Gastrocnemius medialis (tissue), 4 donors: Measurements from ENCODE around the gene ARHGEF19. TPM values are rescaled to one million over a fixed set of nuclear protein-coding genes. Genes with fewer than 3 reads are reported as not detected.
"Not testable (repeated sequence)": the region's sequence is repeated elsewhere in the genome, so short reads cannot be mapped to it uniquely, and the experiment has no call there.

Experiments used
- ATAC-seq, 2 donors: fragments of 150-250 bp; one replicate each; pipeline ENCODE4 v1.9.1; 2016
- DNase-seq, 2 donors: peaks; one replicate each; pipeline ENCODE4 v3.0.0-alpha.2; 2019
- H3K27ac ChIP-seq, 4 donors: fragments of 200-600 bp; sonication (generic); 1 replicate in 1 of 4; 2 replicates in 3 of 4; pipeline ENCODE4 v1.5.1; 2016 to 2018; ENCODE audit warnings: mild to moderate bottlenecking in 2 of 4, moderate library complexity in 1 of 4
- H3K27me3 ChIP-seq, 3 donors: fragments of 200-600 bp; sonication (generic) in 2 of 3; 1 replicate in 1 of 3; 2 replicates in 2 of 3; pipeline versions ENCODE4 v1.5.1 to v1.6.0; 2016 to 2019; ENCODE audit warnings: mild to moderate bottlenecking in 1 of 3, moderate library complexity in 1 of 3
- H3K36me3 ChIP-seq, 2 donors: fragments of 200-600 bp; sonication (generic) in 1 of 2; one replicate each; pipeline ENCODE4 v1.5.1; 2017 to 2018
- H3K4me1 ChIP-seq, 2 donors: fragments of 200-600 bp; sonication (generic) in 1 of 2; one replicate each; pipeline ENCODE4 v1.5.1; 2016 to 2017; ENCODE audit warnings: mild to moderate bottlenecking in 2 of 2
- H3K4me3 ChIP-seq, 4 donors: fragments of 200-600 bp; sonication (generic) in 3 of 4; 1 replicate in 1 of 4; 2 replicates in 3 of 4; pipeline ENCODE4 v1.5.1; 2016 to 2019; ENCODE audit warnings: mild to moderate bottlenecking in 2 of 4
- H3K9me3 ChIP-seq, 3 donors: fragments of 200-600 bp; sonication (generic) in 2 of 3; 1 replicate in 1 of 3; 2 replicates in 2 of 3; pipeline ENCODE4 v1.5.1; 2016 to 2019
- CTCF ChIP-seq, 5 experiments: fragments of 450-650 bp in 3 of 5; fragments of 200-600 bp in 2 of 5; sonication (generic) in 2 of 5; IDR thresholded peaks in 4 of 5; conservative IDR thresholded peaks in 1 of 5; 1 replicate in 4 of 5; 2 replicates in 1 of 5; pipeline ENCODE4 v1.5.1; 2016 to 2019; ENCODE audit warnings: antibody characterized with exemption in 5 of 5, mild to moderate bottlenecking in 3 of 5, moderate library complexity in 3 of 5
- POLR2A ChIP-seq, 2 donors: fragments of 450-650 bp; IDR thresholded peaks; one replicate each; pipeline ENCODE4 v1.6.1; 2017; ENCODE audit warnings: antibody characterized with exemption in 2 of 2, mild to moderate bottlenecking in 2 of 2, moderate library complexity in 2 of 2
- in situ Hi-C, 4 donors: fragments of 200-750 bp; cut with MboI; loops; one replicate each; pipeline versions ENCODE4 v1.15.0 to v1.8.0; 2017; ENCODE audit warnings: low sequenced_read_pairs in 4 of 4
- intact Hi-C: fragments of 100-400 bp; cut with DNase I; formaldehyde crosslinking; loops from one replicate; pipeline ENCODE4 v1.15.1; 2023; ENCODE audit warnings: low total_unique reads
- total RNA-seq, 4 donors: library from RNA; depleted of rRNA; stranded (reverse); fragments of >200 nt; gene quantifications; one replicate each; pipeline versions ENCODE4 v1.1.0 to v1.2.3, GENCODE V29; 2016

The ARHGEF19 gene
- total RNA-seq, 4 donors from 2014 or later = 0.68 to 3.0 (median 2.3) TPM

GRCh38 chr1:16257968-16258367 lies 45.5 kb upstream of the ARHGEF19 start:
- Histone ChIP-seq H3K27me3 (no peaks in the 10 kb centered on the region), H3K4me3 (no peak overlapping the region), H3K27ac (no peak overlapping the region), H3K9me3 (no peaks in the 10 kb centered on the region), H3K4me1 (peaks cover 8 to 12% of the 10 kb centered on the region in 2 donors), H3K36me3 (peaks cover 0 to 20% of the 10 kb centered on the region in 2 donors)
- DNase-seq (no peak), ATAC-seq (no peak)
- in situ Hi-C loops (no loop called here), intact Hi-C loops (no loop called here)
- TF ChIP-seq POLR2A (IDR thresholded peaks at IDR 0.05) (no peak), CTCF (IDR thresholded peaks at IDR 0.05 in 4 of 5, conservative IDR thresholded peaks at IDR 0.05 in 1 of 5) (no peak)

- H3K27ac ChIP-seq, H3K27me3 ChIP-seq, DNase-seq, ATAC-seq, H3K4me3 ChIP-seq, H3K9me3 ChIP-seq, in situ Hi-C loops, intact Hi-C loops: not testable (repeated sequence)
- H3K4me1 ChIP-seq = peaks cover 8 to 12% of the 10 kb centered on the region in 2 donors
- H3K36me3 ChIP-seq = peaks cover 0 to 20% of the 10 kb centered on the region in 2 donors
Measured at GRCh38 chr1:16257556-16257955, 45.1 kb upstream of the ARHGEF19 start.

- Histone ChIP-seq H3K27me3 (no peaks in the 10 kb centered on the region), H3K4me3 (no peak overlapping the region), H3K27ac (peak overlapping the region in 1 of 4 donors; percentile 33), H3K4me1 (peaks cover 8 to 12% of the 10 kb centered on the region in 2 donors), H3K9me3 (no peaks in the 10 kb centered on the region), H3K36me3 (peaks cover 0 to 22% of the 10 kb centered on the region in 2 donors)
- ATAC-seq (no peak), DNase-seq (no peak)
- intact Hi-C loops (no loop called here), in situ Hi-C loops (no loop called here)
- TF ChIP-seq POLR2A (IDR thresholded peaks at IDR 0.05) (no peak), CTCF (IDR thresholded peaks at IDR 0.05 in 4 of 5, conservative IDR thresholded peaks at IDR 0.05 in 1 of 5) (no peak)
Measured at GRCh38 chr1:16256478-16256877, 44.0 kb upstream of the ARHGEF19 start.

- TF ChIP-seq CTCF (IDR thresholded peaks at IDR 0.05 in 4 of 5, conservative IDR thresholded peaks at IDR 0.05 in 1 of 5) (no peak), POLR2A (IDR thresholded peaks at IDR 0.05) (no peak)
- DNase-seq = no peak
- Histone ChIP-seq H3K9me3 (no peaks in the 10 kb centered on the region), H3K4me3 (no peak overlapping the region), H3K36me3 (peaks cover 0 to 33% of the 10 kb centered on the region in 2 donors), H3K27me3 (no peaks in the 10 kb centered on the region), H3K27ac (peak overlapping the region; percentile 30 to 91 (median 73)), H3K4me1 (peaks cover 20 to 32% of the 10 kb centered on the region in 2 donors)
- peak; percentile 51 to 62 for ATAC-seq
- in situ Hi-C loops (no loop called here), intact Hi-C loops (no loop called here)
Measured at GRCh38 chr1:16254263-16254928, 41.9 kb upstream of the ARHGEF19 start.

- Histone ChIP-seq H3K9me3 (no peaks in the 10 kb centered on the region), H3K27ac (peak overlapping the region; percentile 30 to 91 (median 73)), H3K4me3 (no peak overlapping the region), H3K36me3 (peaks cover 0 to 33% of the 10 kb centered on the region in 2 donors), H3K4me1 (peaks cover 29 to 42% of the 10 kb centered on the region in 2 donors), H3K27me3 (no peaks in the 10 kb centered on the region)
- no peak for TF ChIP-seq CTCF (IDR thresholded peaks at IDR 0.05 in 4 of 5, conservative IDR thresholded peaks at IDR 0.05 in 1 of 5)
- TF ChIP-seq POLR2A (IDR thresholded peaks at IDR 0.05) = no peak
- DNase-seq (no peak), ATAC-seq (no peak)
- intact Hi-C loops = no loop called here
- in situ Hi-C loops = no loop called here
Measured at GRCh38 chr1:16253332-16253922, 41.0 kb upstream of the ARHGEF19 start.
